SK-N-SH (cell line): Measurements from ENCODE around the gene SNTG2. TPM values are rescaled to one million over a fixed set of nuclear protein-coding genes. Genes with fewer than 3 reads are reported as not detected.

ENCODE experiments used
- CTCF ChIA-PET: fragments of 300-600, 350-600 bp; formaldehyde crosslinking; extraction: SDS; loops from one replicate; lab custom pipeline; 2021; lab: Yijun Ruan, JAX
- POLR2A ChIA-PET: fragments of 350-600 bp; sonication (Branson Sonifier 250); formaldehyde crosslinking; extraction: SDS; loops from one replicate; lab custom pipeline; 2020; ENCODE audit warnings: antibody characterized with exemption, inconsistent platforms; lab: Yijun Ruan, JAX
- DNase-seq: peaks from one replicate; pipeline ENCODE4 v3.0.0; 2012
- H2AFZ ChIP-seq: fragments of 200-600 bp; sonication (generic); 2 replicates; pipeline ENCODE4 v1.8.1; 2016; ENCODE audit warnings: antibody characterized with exemption, mild to moderate bottlenecking, low read depth
- H3F3A ChIP-seq: fragments of 200-600 bp; sonication (generic); replicated peaks from 2 replicates; pipeline ENCODE3; 2016; ENCODE audit warnings: antibody characterized with exemption, mild to moderate bottlenecking; ENCODE audit not compliant: insufficient read depth
- H3K27ac ChIP-seq, 2 experiments: fragments of 200-500 bp in 1 of 2; fragments of 200-600 bp in 1 of 2; sonication (Bioruptor generic) in 1 of 2; sonication (generic), shearing (Covaris generic) in 1 of 2; 2 replicates each; pipeline versions ENCODE4 v1.5.1 to v1.6.1; 2014 to 2016; ENCODE audit warnings: low read depth in 2 of 2, inconsistent platforms in 1 of 2, low read length in 1 of 2, mild to moderate bottlenecking in 1 of 2, mixed read lengths in 1 of 2
- H3K27me3 ChIP-seq: fragments of 200-600 bp; sonication (generic), shearing (Covaris generic); 2 replicates; pipeline ENCODE4 v1.6.1; 2016; ENCODE audit warnings: mixed run types; ENCODE audit not compliant: insufficient read depth
- H3K36me3 ChIP-seq, 2 experiments: fragments of 200-500 bp in 1 of 2; fragments of 200-600 bp in 1 of 2; sonication (Bioruptor generic) in 1 of 2; sonication (generic) in 1 of 2; replicated peaks in 1 of 2; 2 replicates each; pipeline versions ENCODE3 to v1.5.1; 2014 to 2016; ENCODE audit warnings: low read length in 1 of 2, mild to moderate bottlenecking in 1 of 2; ENCODE audit not compliant: insufficient read depth in 2 of 2, control insufficient read depth in 1 of 2
- H3K4me1 ChIP-seq, 2 experiments: fragments of 200-500 bp in 1 of 2; fragments of 200-600 bp in 1 of 2; sonication (Bioruptor generic) in 1 of 2; sonication (generic), shearing (Covaris generic) in 1 of 2; 2 replicates each; pipeline versions ENCODE4 v1.5.1 to v1.6.1; 2014 to 2016; ENCODE audit warnings: low read depth in 1 of 2, low read length in 1 of 2, mixed run types in 1 of 2; ENCODE audit not compliant: insufficient read depth in 2 of 2, control insufficient read depth in 1 of 2
- H3K4me2 ChIP-seq: fragments of 200-600 bp; sonication (generic), shearing (Covaris generic); 2 replicates; pipeline ENCODE4 v1.6.1; 2017; ENCODE audit warnings: mixed run types
- H3K4me3 ChIP-seq, 2 experiments: fragments of 200-500 bp in 1 of 2; fragments of 200-600 bp in 1 of 2; sonication (Bioruptor generic) in 1 of 2; sonication (generic), shearing (Covaris generic) in 1 of 2; 2 replicates each; pipeline versions ENCODE4 v1.5.1 to v1.8.1; 2014 to 2016; ENCODE audit warnings: low read depth in 2 of 2, inconsistent platforms in 1 of 2, low read length in 1 of 2, mild to moderate bottlenecking in 1 of 2, mixed read lengths in 1 of 2, moderate library complexity in 1 of 2
- H3K79me2 ChIP-seq: fragments of 200-600 bp; sonication (generic); 2 replicates; pipeline ENCODE4 v1.8.1; 2017; ENCODE audit warnings: mild to moderate bottlenecking; ENCODE audit not compliant: insufficient read depth
- H3K9ac ChIP-seq: fragments of 200-600 bp; sonication (generic); 2 replicates; pipeline ENCODE4 v1.6.1; 2017; ENCODE audit warnings: mixed run types
- H3K9me2 ChIP-seq: fragments of 200-600 bp; sonication (generic); 2 replicates; pipeline ENCODE4 v1.6.1; 2017; ENCODE audit warnings: mixed run types
- H3K9me3 ChIP-seq: fragments of 200-600 bp; sonication (generic); 2 replicates; pipeline ENCODE4 v1.6.1; 2017; ENCODE audit warnings: mixed run types, mild to moderate bottlenecking, moderate library complexity
- H4K20me1 ChIP-seq: fragments of 200-600 bp; sonication (generic); 2 replicates; pipeline ENCODE4 v1.6.1; 2017; ENCODE audit warnings: mild to moderate bottlenecking, mixed run types; ENCODE audit not compliant: insufficient read depth
- ELF1 ChIP-seq: IDR thresholded peaks from 2 replicates; pipeline ENCODE4 v1.4.0; 2012
- EP300 ChIP-seq, 2 experiments: IDR thresholded peaks; 2 replicates each; pipeline versions ENCODE4 v1.4.0 to v1.6.1; 2012; ENCODE audit warnings: borderline replicate concordance in 1 of 2, low read depth in 1 of 2, low read length in 1 of 2
- FOXJ3 ChIP-seq: sonication (generic); formaldehyde crosslinking; IDR thresholded peaks from 2 replicates; pipeline ENCODE4 v1.5.1; 2020; ENCODE audit warnings: mild to moderate bottlenecking, missing genetic modification reagents
- GABPA ChIP-seq: IDR thresholded peaks from 2 replicates; pipeline ENCODE4 v1.4.0; 2012; ENCODE audit warnings: low read depth, mild to moderate bottlenecking
- GATA2 ChIP-seq: sonication (generic); formaldehyde crosslinking; IDR thresholded peaks from 2 replicates; pipeline ENCODE4 v1.5.0; 2020; ENCODE audit warnings: mild to moderate bottlenecking, missing genetic modification reagents
- MEF2A ChIP-seq: IDR thresholded peaks from 2 replicates; pipeline ENCODE4 v1.4.0; 2012; ENCODE audit warnings: low read depth, borderline replicate concordance
- MXI1 ChIP-seq: IDR thresholded peaks from 2 replicates; pipeline ENCODE4 v1.6.1; 2012; ENCODE audit warnings: mild to moderate bottlenecking, low read depth, low read length, improper control_type of control experiment
- RAD21 ChIP-seq: IDR thresholded peaks from 2 replicates; pipeline ENCODE4 v1.6.1; 2012; ENCODE audit warnings: mild to moderate bottlenecking, low read length
- RCOR1 ChIP-seq: fragments of 150-350 bp; IDR thresholded peaks from 2 replicates; pipeline ENCODE4 v1.6.1; 2017; ENCODE audit warnings: antibody characterized with exemption, low read length
- SIN3A ChIP-seq: IDR thresholded peaks from 2 replicates; pipeline ENCODE4 v1.6.1; 2012; ENCODE audit warnings: low read depth, mild to moderate bottlenecking, low read length, moderate library complexity, borderline replicate concordance
- SMC3 ChIP-seq: IDR thresholded peaks from 2 replicates; pipeline ENCODE4 v1.6.1; 2012; ENCODE audit warnings: low read depth, low read length, improper control_type of control experiment
- YY1 ChIP-seq: IDR thresholded peaks from 2 replicates; pipeline ENCODE4 v1.4.0; 2012; ENCODE audit warnings: low read depth, mild to moderate bottlenecking
- WGBS: methylation state at CpG from one replicate; pipeline ENCODE4 v1.1.6; 2017; ENCODE audit warnings: low lambda C conversion rate; 5-methylcytosine and 5-hydroxymethylcytosine counted together
- polyA plus RNA-seq, 3 experiments: library from polyadenylated mRNA; depleted of rRNA; stranded (reverse); fragments of >200 nt; gene quantifications; 2 replicates each; pipeline ENCODE4 v1.2.3, GENCODE V29; 2012
- TF ChIP-seq, protein P1 (sequence below): IDR thresholded peaks from 2 replicates; pipeline ENCODE4 v1.4.0; 2012; ENCODE audit warnings: low read depth, borderline replicate concordance
- TF ChIP-seq, protein P2 (sequence below): fragments of 200-600 bp; sonication (generic); IDR thresholded peaks from 2 replicates; pipeline ENCODE4 v1.6.1; 2017; ENCODE audit warnings: antibody characterized with exemption, mild to moderate bottlenecking, moderate library complexity

Gene SNTG2
- polyA plus RNA-seq, 1 of the 3 experiments (the other 2 are of a cell fraction): not detected

DNA sequence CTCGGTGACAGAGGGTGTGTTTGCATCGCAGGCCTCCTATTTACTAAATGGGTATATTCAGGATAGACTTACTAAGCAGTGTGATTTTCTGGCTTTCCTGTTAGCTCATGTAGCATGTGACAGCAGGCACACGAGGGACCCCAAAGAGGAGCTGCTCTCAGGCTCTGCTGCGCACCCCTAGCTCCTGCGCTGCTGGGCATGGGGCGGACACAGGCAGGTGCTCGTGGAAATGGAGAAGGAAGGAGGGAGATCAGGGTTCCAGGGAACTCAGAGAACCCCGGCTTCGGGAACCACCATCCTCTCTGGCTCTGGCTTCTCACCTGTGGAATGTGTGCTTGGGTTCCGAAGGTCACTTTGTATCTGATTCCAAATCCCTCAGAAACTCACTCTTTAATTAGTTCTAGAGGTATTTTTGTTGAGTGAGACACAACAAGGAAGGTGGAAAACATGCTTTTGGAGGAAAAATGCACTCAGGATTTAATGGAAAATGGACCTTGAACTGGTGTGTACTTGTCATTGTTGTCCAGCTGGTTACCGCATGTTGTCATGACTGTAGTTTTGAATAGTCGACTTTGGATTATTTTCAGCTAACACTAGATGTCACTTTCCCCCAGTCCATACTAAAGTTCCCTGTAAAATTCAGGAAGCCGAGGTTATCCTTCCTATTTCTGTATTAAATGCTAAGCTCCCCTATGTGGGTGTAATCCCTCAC lies 3.5 kb downstream of the SNTG2 start:
- 42% methylated on average over 12 of the region's 13 CpGs for WGBS

DNA sequence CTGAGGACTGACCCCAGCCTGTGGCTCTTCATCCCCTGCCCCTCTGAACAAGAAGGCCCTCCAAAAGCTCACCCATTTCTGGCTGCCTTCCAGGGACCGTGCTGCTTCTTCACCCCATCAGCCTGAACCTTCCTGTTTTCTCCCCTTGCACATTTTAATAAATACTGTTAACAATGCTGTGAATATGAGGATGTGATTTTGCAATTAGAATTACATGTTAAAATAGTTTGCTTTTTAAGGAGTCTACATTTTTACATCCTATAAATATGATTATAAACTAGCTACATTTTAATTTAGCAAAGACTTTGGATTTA lies 4.0 kb downstream of the SNTG2 start:
- Histone ChIP-seq H3K9me3 (no peaks in the 10 kb centered on the region), H3K9ac (no peak overlapping the region), H3F3A (no peaks in the 10 kb centered on the region), H4K20me1 (no peaks in the 10 kb centered on the region), H3K79me2 (no peaks in the 10 kb centered on the region), H3K4me1 (peaks cover 0 to 2% of the 10 kb centered on the region in 2 experiments; a peak in 1 of 4 replicates), H3K27ac (no peak overlapping the region), H3K4me3 (no peak overlapping the region), H3K36me3 (no peaks in the 10 kb centered on the region), H2AFZ (no peak overlapping the region), H3K27me3 (no peaks in the 10 kb centered on the region), H3K4me2 (no peak overlapping the region), H3K9me2 (no peaks in the 10 kb centered on the region)
- CTCF ChIA-PET: interaction anchor here (0.6 to 5.9 kb wide), 41 partner anchors 9 to 816 kb away, joined by 3 to 65 read pairs (median 4); no protein-coding TSS in a partner anchor
- DNase-seq: no peak
- WGBS: 21% methylated on average over 1 of the region's 1 CpG
- POLR2A ChIA-PET: no interaction called here
- TF ChIP-seq RAD21 (no peak), MEF2A (no peak), GABPA (no peak), EP300 (IDR thresholded peaks at IDR 0.05; ENCODE audit: borderline replicate concordance in 1 of 2, low read depth in 1 of 2, low read length in 1 of 2) (no peak), GATA2 (CRISPR knock-in tag) (no peak), SIN3A (no peak), ELF1 (no peak)

More for the DNA sequence above, 3.5 kb downstream of the SNTG2 start:
- H3K4me3 ChIP-seq: no peak overlapping the region
- TF ChIP-seq, protein P1, sequence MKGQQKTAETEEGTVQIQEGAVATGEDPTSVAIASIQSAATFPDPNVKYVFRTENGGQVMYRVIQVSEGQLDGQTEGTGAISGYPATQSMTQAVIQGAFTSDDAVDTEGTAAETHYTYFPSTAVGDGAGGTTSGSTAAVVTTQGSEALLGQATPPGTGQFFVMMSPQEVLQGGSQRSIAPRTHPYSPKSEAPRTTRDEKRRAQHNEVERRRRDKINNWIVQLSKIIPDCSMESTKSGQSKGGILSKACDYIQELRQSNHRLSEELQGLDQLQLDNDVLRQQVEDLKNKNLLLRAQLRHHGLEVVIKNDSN: no peak
- peak; percentile 50; the same call in 1 of the 2 replicates for TF ChIP-seq SMC3
- no peak for TF ChIP-seq FOXJ3 (CRISPR knock-in tag)
- TF ChIP-seq RAD21: peak; percentile 83
- TF ChIP-seq MXI1: peak; percentile 39; the same call in 1 of the 2 replicates
- TF ChIP-seq RCOR1: no peak
- no peak for TF ChIP-seq YY1
- TF ChIP-seq, protein P2, sequence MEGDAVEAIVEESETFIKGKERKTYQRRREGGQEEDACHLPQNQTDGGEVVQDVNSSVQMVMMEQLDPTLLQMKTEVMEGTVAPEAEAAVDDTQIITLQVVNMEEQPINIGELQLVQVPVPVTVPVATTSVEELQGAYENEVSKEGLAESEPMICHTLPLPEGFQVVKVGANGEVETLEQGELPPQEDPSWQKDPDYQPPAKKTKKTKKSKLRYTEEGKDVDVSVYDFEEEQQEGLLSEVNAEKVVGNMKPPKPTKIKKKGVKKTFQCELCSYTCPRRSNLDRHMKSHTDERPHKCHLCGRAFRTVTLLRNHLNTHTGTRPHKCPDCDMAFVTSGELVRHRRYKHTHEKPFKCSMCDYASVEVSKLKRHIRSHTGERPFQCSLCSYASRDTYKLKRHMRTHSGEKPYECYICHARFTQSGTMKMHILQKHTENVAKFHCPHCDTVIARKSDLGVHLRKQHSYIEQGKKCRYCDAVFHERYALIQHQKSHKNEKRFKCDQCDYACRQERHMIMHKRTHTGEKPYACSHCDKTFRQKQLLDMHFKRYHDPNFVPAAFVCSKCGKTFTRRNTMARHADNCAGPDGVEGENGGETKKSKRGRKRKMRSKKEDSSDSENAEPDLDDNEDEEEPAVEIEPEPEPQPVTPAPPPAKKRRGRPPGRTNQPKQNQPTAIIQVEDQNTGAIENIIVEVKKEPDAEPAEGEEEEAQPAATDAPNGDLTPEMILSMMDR: 0 out of 2 replicates have a peak, but pooled peaks have one; percentile 10
- peaks cover 0 to 6% of the 10 kb centered on the region in 2 experiments; a peak in 1 of 4 replicates for H3K4me1 ChIP-seq
- no peak overlapping the region for H3K4me2 ChIP-seq
- no peaks in the 10 kb centered on the region for H3K9me3 ChIP-seq
- no peak overlapping the region for H2AFZ ChIP-seq
- no peak overlapping the region for H3K9ac ChIP-seq
- peak; percentile 71 for DNase-seq
- H3K9me2 ChIP-seq: no peaks in the 10 kb centered on the region
- H3K27me3 ChIP-seq: no peaks in the 10 kb centered on the region
- H4K20me1 ChIP-seq: no peaks in the 10 kb centered on the region
- ChIA-PET POLR2A (no interaction called here), CTCF (interaction anchor here (0.6 to 5.9 kb wide), 43 partner anchors 9 to 816 kb away, joined by 3 to 65 read pairs (median 4); no protein-coding TSS in a partner anchor)
- H3K79me2 ChIP-seq: no peaks in the 10 kb centered on the region
- H3K27ac ChIP-seq: no peak overlapping the region
- no peaks in the 10 kb centered on the region for H3F3A ChIP-seq
- no peaks in the 10 kb centered on the region for H3K36me3 ChIP-seq
